Body of pancreas (tissue), 4 donors: ENCODE results near the gene EDNRA.

Experiments
- CTCF ChIP-seq, 7 experiments: fragments of 450-650 bp in 4 of 7; fragments of 200-600 bp in 3 of 7; sonication (generic) in 3 of 7; IDR thresholded peaks; one replicate each; pipeline ENCODE4 v1.5.1; 2016 to 2019; ENCODE audit warnings: antibody characterized with exemption in 7 of 7
- POLR2A ChIP-seq, 3 donors: fragments of 450-650 bp; IDR thresholded peaks; one replicate each; pipeline ENCODE4 v1.6.1; 2016; ENCODE audit warnings: antibody characterized with exemption in 3 of 3, mild to moderate bottlenecking in 2 of 3

DNA sequence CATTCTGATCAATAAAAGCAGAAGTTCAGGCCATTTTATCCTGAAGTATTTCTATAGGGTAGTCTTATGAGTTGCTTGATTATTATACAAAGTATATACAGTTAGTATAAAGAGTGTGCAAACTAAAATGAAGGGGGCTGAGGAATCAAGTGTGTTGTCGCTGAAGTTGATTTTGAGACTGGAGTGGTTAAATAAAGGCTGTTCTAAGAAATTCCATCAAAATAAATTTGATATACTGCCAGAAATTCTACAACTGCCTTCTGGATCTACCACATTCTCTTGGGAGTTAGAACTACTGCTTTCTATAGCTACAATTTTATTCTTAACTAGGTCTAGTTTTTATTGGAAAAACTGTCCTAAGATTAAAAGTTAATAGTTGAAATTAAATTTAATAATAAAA, 12.4 kb downstream of the EDNRA start:
- TF ChIP-seq CTCF (IDR thresholded peaks at IDR 0.05), result no peak
- TF ChIP-seq POLR2A (IDR thresholded peaks at IDR 0.05), result no peak
